Neural cell (in vitro differentiated cells): ENCODE measurements around the gene KREMEN2. TPM values are rescaled to one million over a fixed set of nuclear protein-coding genes. Genes with fewer than 3 reads are reported as not detected.
A peak's percentile ranks its signal among the peaks of the same experiment; 100 is the strongest.

Experiments
- H2AFZ ChIP-seq: fragments of 200-600, 300-800 bp; sonication (generic), shearing (Covaris generic); 2 replicates; pipeline ENCODE4 v1.6.0; 2014; ENCODE audit warnings: low read depth, mild to moderate bottlenecking, antibody characterized with exemption, low read length, moderate library complexity
- H3F3A ChIP-seq: fragments of 200-600 bp; shearing (Covaris generic); 2 replicates; pipeline ENCODE4 v1.6.1; 2016; ENCODE audit warnings: mild to moderate bottlenecking, moderate library complexity, mixed read lengths, antibody characterized with exemption, low read length; ENCODE audit not compliant: insufficient read depth, poor library complexity, severe bottlenecking
- H3K27ac ChIP-seq: fragments of 200-600, 300-800 bp; sonication (generic), shearing (Covaris generic); 2 replicates; pipeline ENCODE4 v1.5.1; 2014; ENCODE audit warnings: mild to moderate bottlenecking, low read length, moderate library complexity
- H3K27me3 ChIP-seq: fragments of 300-800, 200-600 bp; sonication (generic), shearing (Covaris generic); 2 replicates; pipeline ENCODE4 v1.6.0; 2014; ENCODE audit warnings: mild to moderate bottlenecking, low read depth, low read length, moderate library complexity; ENCODE audit not compliant: insufficient read depth
- H3K36me3 ChIP-seq: fragments of 300-800, 200-600 bp; sonication (generic), shearing (Covaris generic); 2 replicates; pipeline ENCODE4 v1.5.1; 2014; ENCODE audit warnings: mild to moderate bottlenecking, antibody characterized with exemption, low read length, moderate library complexity; ENCODE audit not compliant: insufficient read depth
- H3K4me2 ChIP-seq: fragments of 300-800, 200-600 bp; sonication (generic), shearing (Covaris generic); 2 replicates; pipeline ENCODE4 v1.6.0; 2014; ENCODE audit warnings: mild to moderate bottlenecking, low read length
- H3K4me3 ChIP-seq: fragments of 300-800, 200-600 bp; sonication (generic), shearing (Covaris generic); 2 replicates; pipeline ENCODE4 v1.5.1; 2014; ENCODE audit warnings: mild to moderate bottlenecking, low read length, moderate library complexity
- H3K79me2 ChIP-seq: fragments of 200-600 bp; shearing (Covaris generic); replicated peaks from 2 replicates; pipeline ENCODE4 v1.6.0; 2014; ENCODE audit warnings: mild to moderate bottlenecking, low read length, moderate library complexity; ENCODE audit not compliant: insufficient read depth
- H3K9ac ChIP-seq: fragments of 300-800, 200-600 bp; sonication (generic), shearing (Covaris generic); 2 replicates; pipeline ENCODE4 v1.6.1; 2016; ENCODE audit warnings: mild to moderate bottlenecking, low read length, mixed read lengths
- H3K9me2 ChIP-seq: fragments of 200-600 bp; shearing (Covaris generic); 2 replicates; pipeline ENCODE4 v1.6.1; 2016; ENCODE audit warnings: mild to moderate bottlenecking, low read length, mixed read lengths; ENCODE audit not compliant: insufficient read depth
- H3K9me3 ChIP-seq: fragments of 200-600, 300-800 bp; sonication (generic), shearing (Covaris generic); 2 replicates; pipeline ENCODE4 v1.6.1; 2016; ENCODE audit warnings: mild to moderate bottlenecking, mixed run types, low read length, moderate library complexity, mixed read lengths
- H4K20me1 ChIP-seq: fragments of 200-600 bp; shearing (Covaris generic); 2 replicates; pipeline ENCODE4 v1.6.1; 2016; ENCODE audit warnings: mild to moderate bottlenecking, mixed run types; ENCODE audit not compliant: insufficient read depth
- EP300 ChIP-seq: fragments of 450-650 bp; conservative IDR thresholded peaks from 2 replicates; pipeline ENCODE4 v1.6.1; 2014; ENCODE audit warnings: antibody characterized with exemption, mild to moderate bottlenecking, moderate library complexity; ENCODE audit not compliant: poor library complexity, severe bottlenecking
- EZH2 ChIP-seq: fragments of 200-600, 300-800 bp; shearing (Covaris generic), sonication (generic); IDR thresholded peaks from 2 replicates; pipeline ENCODE4 v1.6.1; 2014; ENCODE audit warnings: antibody characterized with exemption, low read length, borderline replicate concordance, mild to moderate bottlenecking; ENCODE audit not compliant: insufficient read depth, poor library complexity, severe bottlenecking
- MXI1 ChIP-seq: fragments of 450-650 bp; conservative IDR thresholded peaks from 2 replicates; pipeline ENCODE4 v1.6.1; 2014; ENCODE audit warnings: antibody characterized with exemption, mild to moderate bottlenecking; ENCODE audit not compliant: poor library complexity, severe bottlenecking
- POLR2AphosphoS5 ChIP-seq: IDR thresholded peaks from 2 replicates; pipeline ENCODE4 v1.6.1; 2012
- RAD21 ChIP-seq: fragments of 450-650 bp; conservative IDR thresholded peaks from 2 replicates; pipeline ENCODE4 v1.6.1; 2014; ENCODE audit warnings: antibody characterized with exemption, mild to moderate bottlenecking, moderate library complexity
- SMC3 ChIP-seq: fragments of 450-650 bp; conservative IDR thresholded peaks from 2 replicates; pipeline ENCODE4 v1.6.1; 2014; ENCODE audit warnings: antibody characterized with exemption, mild to moderate bottlenecking, moderate library complexity; ENCODE audit not compliant: poor library complexity
- TAF1 ChIP-seq: IDR thresholded peaks from 2 replicates; pipeline ENCODE4 v1.6.1; 2012; ENCODE audit warnings: low read depth
- polyA plus RNA-seq: library from polyadenylated mRNA; depleted of rRNA; stranded (reverse); fragments of >200 nt; gene quantifications from 2 replicates; pipeline ENCODE4 v1.2.3, GENCODE V29; 2014
- TF ChIP-seq, protein P1 (sequence below): fragments of 450-650 bp; IDR thresholded peaks from 2 replicates; pipeline ENCODE4 v1.5.1; 2014; ENCODE audit warnings: antibody characterized with exemption, mild to moderate bottlenecking, moderate library complexity; ENCODE audit not compliant: poor library complexity, severe bottlenecking
- TF ChIP-seq, protein P2 (sequence below): IDR thresholded peaks from 2 replicates; pipeline ENCODE4 v1.6.1; 2012; ENCODE audit warnings: borderline replicate concordance

Gene KREMEN2
- polyA plus RNA-seq, 1 donor from 2014 or later, result 0.71 TPM

DNA sequence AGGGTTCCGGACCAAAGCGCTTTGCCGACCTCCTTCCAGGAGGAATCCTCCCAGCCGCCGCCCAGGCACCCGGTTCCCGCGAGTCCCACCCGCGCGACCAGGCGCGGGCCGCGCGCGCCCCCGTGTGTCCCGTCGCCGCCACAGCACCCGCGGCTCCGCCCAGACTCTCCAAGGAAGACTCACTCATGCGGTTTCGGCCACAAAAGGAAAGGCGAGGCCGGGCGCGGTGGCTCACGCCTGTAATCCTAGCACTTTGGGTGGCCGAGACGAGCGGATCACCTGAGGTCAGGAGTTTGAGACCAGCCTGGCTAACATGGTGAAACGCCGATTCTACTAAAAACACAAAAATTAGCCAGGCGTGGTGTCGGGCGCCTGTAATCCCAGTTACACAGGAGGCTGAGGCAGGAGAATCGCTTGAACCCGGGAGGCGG lies 19.6 kb downstream of the KREMEN2 start:
- TF ChIP-seq SMC3, result peak; percentile 68
- TF ChIP-seq, protein P1, sequence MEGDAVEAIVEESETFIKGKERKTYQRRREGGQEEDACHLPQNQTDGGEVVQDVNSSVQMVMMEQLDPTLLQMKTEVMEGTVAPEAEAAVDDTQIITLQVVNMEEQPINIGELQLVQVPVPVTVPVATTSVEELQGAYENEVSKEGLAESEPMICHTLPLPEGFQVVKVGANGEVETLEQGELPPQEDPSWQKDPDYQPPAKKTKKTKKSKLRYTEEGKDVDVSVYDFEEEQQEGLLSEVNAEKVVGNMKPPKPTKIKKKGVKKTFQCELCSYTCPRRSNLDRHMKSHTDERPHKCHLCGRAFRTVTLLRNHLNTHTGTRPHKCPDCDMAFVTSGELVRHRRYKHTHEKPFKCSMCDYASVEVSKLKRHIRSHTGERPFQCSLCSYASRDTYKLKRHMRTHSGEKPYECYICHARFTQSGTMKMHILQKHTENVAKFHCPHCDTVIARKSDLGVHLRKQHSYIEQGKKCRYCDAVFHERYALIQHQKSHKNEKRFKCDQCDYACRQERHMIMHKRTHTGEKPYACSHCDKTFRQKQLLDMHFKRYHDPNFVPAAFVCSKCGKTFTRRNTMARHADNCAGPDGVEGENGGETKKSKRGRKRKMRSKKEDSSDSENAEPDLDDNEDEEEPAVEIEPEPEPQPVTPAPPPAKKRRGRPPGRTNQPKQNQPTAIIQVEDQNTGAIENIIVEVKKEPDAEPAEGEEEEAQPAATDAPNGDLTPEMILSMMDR, result peak; percentile 92
- TF ChIP-seq POLR2AphosphoS5, result no peak
- peak; percentile 18 for TF ChIP-seq EP300
- TF ChIP-seq, protein P2, sequence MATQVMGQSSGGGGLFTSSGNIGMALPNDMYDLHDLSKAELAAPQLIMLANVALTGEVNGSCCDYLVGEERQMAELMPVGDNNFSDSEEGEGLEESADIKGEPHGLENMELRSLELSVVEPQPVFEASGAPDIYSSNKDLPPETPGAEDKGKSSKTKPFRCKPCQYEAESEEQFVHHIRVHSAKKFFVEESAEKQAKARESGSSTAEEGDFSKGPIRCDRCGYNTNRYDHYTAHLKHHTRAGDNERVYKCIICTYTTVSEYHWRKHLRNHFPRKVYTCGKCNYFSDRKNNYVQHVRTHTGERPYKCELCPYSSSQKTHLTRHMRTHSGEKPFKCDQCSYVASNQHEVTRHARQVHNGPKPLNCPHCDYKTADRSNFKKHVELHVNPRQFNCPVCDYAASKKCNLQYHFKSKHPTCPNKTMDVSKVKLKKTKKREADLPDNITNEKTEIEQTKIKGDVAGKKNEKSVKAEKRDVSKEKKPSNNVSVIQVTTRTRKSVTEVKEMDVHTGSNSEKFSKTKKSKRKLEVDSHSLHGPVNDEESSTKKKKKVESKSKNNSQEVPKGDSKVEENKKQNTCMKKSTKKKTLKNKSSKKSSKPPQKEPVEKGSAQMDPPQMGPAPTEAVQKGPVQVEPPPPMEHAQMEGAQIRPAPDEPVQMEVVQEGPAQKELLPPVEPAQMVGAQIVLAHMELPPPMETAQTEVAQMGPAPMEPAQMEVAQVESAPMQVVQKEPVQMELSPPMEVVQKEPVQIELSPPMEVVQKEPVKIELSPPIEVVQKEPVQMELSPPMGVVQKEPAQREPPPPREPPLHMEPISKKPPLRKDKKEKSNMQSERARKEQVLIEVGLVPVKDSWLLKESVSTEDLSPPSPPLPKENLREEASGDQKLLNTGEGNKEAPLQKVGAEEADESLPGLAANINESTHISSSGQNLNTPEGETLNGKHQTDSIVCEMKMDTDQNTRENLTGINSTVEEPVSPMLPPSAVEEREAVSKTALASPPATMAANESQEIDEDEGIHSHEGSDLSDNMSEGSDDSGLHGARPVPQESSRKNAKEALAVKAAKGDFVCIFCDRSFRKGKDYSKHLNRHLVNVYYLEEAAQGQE, result no peak
- TF ChIP-seq TAF1, result no peak
- TF ChIP-seq EZH2, result no peak
- no peak for TF ChIP-seq MXI1
- peak; percentile 77 for TF ChIP-seq RAD21
- Histone ChIP-seq H3K9ac (no peak overlapping the region), H4K20me1 (no peaks in the 10 kb centered on the region), H2AFZ (no peak overlapping the region), H3K4me2 (no peak overlapping the region), H3K9me2 (no peaks in the 10 kb centered on the region), H3F3A (no peaks in the 10 kb centered on the region), H3K27ac (no peak overlapping the region), H3K27me3 (no peaks in the 10 kb centered on the region), H3K79me2 (no peaks in the 10 kb centered on the region), H3K36me3 (no peaks in the 10 kb centered on the region), H3K9me3 (no peaks in the 10 kb centered on the region), H3K4me3 (peak overlapping the region; percentile 28)

DNA sequence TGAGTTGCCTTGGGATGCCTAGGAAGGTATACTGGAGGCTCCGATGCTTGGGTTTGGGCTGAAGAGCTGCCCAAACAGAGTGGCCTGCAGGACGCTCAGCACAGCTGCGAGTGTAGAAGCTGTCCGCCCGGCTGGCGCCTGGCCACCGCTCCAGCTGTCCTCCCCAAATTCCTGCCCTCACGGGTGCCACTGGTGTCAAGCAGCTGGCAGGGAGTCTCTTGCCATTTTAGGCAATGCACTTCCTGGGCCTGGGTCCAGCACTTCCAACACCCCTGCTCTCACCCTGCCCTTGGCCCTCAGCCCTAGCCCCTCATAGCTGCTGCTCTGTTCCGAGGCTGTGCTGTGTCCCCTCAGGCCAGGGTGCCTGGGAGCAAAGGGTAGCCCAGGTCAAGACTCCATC lies 21.4 kb downstream of the KREMEN2 start:
- H3K36me3 ChIP-seq, result no peaks in the 10 kb centered on the region
- H3K27me3 ChIP-seq, result no peaks in the 10 kb centered on the region
- no peaks in the 10 kb centered on the region for H3K79me2 ChIP-seq
- H3F3A ChIP-seq, result no peaks in the 10 kb centered on the region
- H3K4me3 ChIP-seq, result no peak overlapping the region
- TF ChIP-seq SMC3 (no peak), EZH2 (no peak), MXI1 (no peak), EP300 (no peak), RAD21 (no peak)
- TF ChIP-seq, protein P2, result no peak
- TF ChIP-seq, protein P1, result no peak
- H3K4me2 ChIP-seq, result no peak overlapping the region
- no peak overlapping the region for H2AFZ ChIP-seq
- H3K9me2 ChIP-seq, result no peaks in the 10 kb centered on the region
- no peaks in the 10 kb centered on the region for H3K9me3 ChIP-seq
- H3K27ac ChIP-seq, result no peak overlapping the region
- H4K20me1 ChIP-seq, result no peaks in the 10 kb centered on the region
- no peak overlapping the region for H3K9ac ChIP-seq
